K562 (cell line): ENCODE results near the gene COX6A2. TPM values are rescaled to one million over a fixed set of nuclear protein-coding genes. Genes with fewer than 3 reads are reported as not detected.

Experiments
- CBFA2T2 ChIP-seq: fragments of 450-650 bp; conservative IDR thresholded peaks from 2 replicates; pipeline ENCODE4 v1.6.1; 2017; ENCODE audit warnings: mild to moderate bottlenecking
- CHD2 ChIP-seq: IDR thresholded peaks from 2 replicates; pipeline ENCODE4 v1.6.1; 2011; ENCODE audit warnings: low read depth, low read length
- CTBP1 ChIP-seq: fragments of 450-650 bp; IDR thresholded peaks from 2 replicates; pipeline ENCODE4 v1.6.1; 2016; ENCODE audit warnings: borderline replicate concordance
- JUN ChIP-seq, 2 experiments: sonication (generic) in 1 of 2; formaldehyde crosslinking in 1 of 2; IDR thresholded peaks; 2 replicates each; pipeline versions ENCODE4 v1.6.1 to v1.8.0; 2012 to 2022; ENCODE audit warnings: borderline replicate concordance in 2 of 2, mild to moderate bottlenecking in 2 of 2, improper control_type of control experiment in 1 of 2, low read depth in 1 of 2, low read length in 1 of 2, missing genetic modification reagents in 1 of 2
- MEF2A ChIP-seq: IDR thresholded peaks from 2 replicates; pipeline ENCODE4 v1.6.1; 2011; ENCODE audit warnings: low read depth, mild to moderate bottlenecking, low read length, moderate library complexity; ENCODE audit not compliant: control insufficient read depth
- MGA ChIP-seq: fragments of 450-650 bp; IDR thresholded peaks from 2 replicates; pipeline ENCODE4 v1.6.1; 2016; ENCODE audit warnings: mild to moderate bottlenecking, moderate library complexity
- MYC ChIP-seq, 2 experiments: fragments of 250-450 bp in 1 of 2; sonication (Bioruptor Pico) in 1 of 2; IDR thresholded peaks; 2 replicates each; pipeline versions ENCODE4 v1.5.1 to v1.6.1; 2012 to 2021; ENCODE audit warnings: low read depth in 2 of 2, borderline replicate concordance in 1 of 2, improper control_type of control experiment in 1 of 2, low read length in 1 of 2, mild to moderate bottlenecking in 1 of 2, moderate library complexity in 1 of 2
- POLR2AphosphoS2 ChIP-seq: IDR thresholded peaks from 2 replicates; pipeline ENCODE4 v1.6.1; 2012; ENCODE audit warnings: low read length, improper control_type of control experiment
- RAD21 ChIP-seq, 2 experiments: fragments of 250-450 bp in 1 of 2; fragments of 450-650 bp in 1 of 2; sonication (Bioruptor Pico) in 1 of 2; formaldehyde crosslinking in 1 of 2; IDR thresholded peaks in 1 of 2; conservative IDR thresholded peaks in 1 of 2; 2 replicates each; pipeline versions ENCODE4 v1.4.0 to v1.8.0; 2020 to 2022; ENCODE audit warnings: mild to moderate bottlenecking in 2 of 2, moderate library complexity in 1 of 2
- RBM25 ChIP-seq: fragments of 200-400 bp; formaldehyde crosslinking; IDR thresholded peaks from 2 replicates; pipeline ENCODE4 v1.6.1; 2018; ENCODE audit warnings: low read length, low read depth, moderate library complexity; ENCODE audit not compliant: severe bottlenecking
- SAP30 ChIP-seq: fragments of 200-600 bp; sonication (generic); IDR thresholded peaks from 2 replicates; pipeline ENCODE4 v1.6.1; 2012; ENCODE audit warnings: borderline replicate concordance, low read depth, mild to moderate bottlenecking, moderate library complexity, low read length, control low read depth, inconsistent platforms; ENCODE audit not compliant: insufficient read depth, poor library complexity, severe bottlenecking
- SOX6 ChIP-seq: fragments of 450-650 bp; IDR thresholded peaks from 2 replicates; pipeline ENCODE4 v1.6.1; 2014; ENCODE audit warnings: mild to moderate bottlenecking
- STAG1 ChIP-seq: sonication (generic); formaldehyde crosslinking; IDR thresholded peaks from 2 replicates; pipeline ENCODE4 v1.5.0; 2020; ENCODE audit warnings: missing genetic modification reagents, borderline replicate concordance
- ZNF75A ChIP-seq: fragments of 450-650 bp; formaldehyde crosslinking; IDR thresholded peaks from 2 replicates; pipeline ENCODE4 v1.4.0; 2020; ENCODE audit warnings: mild to moderate bottlenecking
- polyA plus RNA-seq, 8 experiments: library from polyadenylated mRNA; depleted of rRNA in 4 of 8; stranded (reverse) in 5 of 8; unstranded in 3 of 8; fragments of >200 nt; fragmentation: Nextera tagmentation in 2 of 8; fragmentation: Illumina TruSeq in 1 of 8; extraction: Ambion mirVana in 2 of 8; extraction: Trizol in 1 of 8; gene quantifications; 2 replicates each; pipeline versions ENCODE4 v1.2.1 to v1.2.3, GENCODE V29; 2011 to 2014; ENCODE audit warnings: inconsistent platforms in 1 of 8, missing spikeins in 1 of 8
- total RNA-seq, 7 experiments: library from RNA; depleted of rRNA in 6 of 7; stranded (reverse); fragments of >200 nt in 6 of 7; fragmentation: Illumina TruSeq in 2 of 7; extraction: Trizol in 2 of 7; gene quantifications; 2 replicates each; pipeline versions ENCODE4 v1.2.1 to v1.2.3, GENCODE V29; 2011 to 2021; ENCODE audit warnings: low replicate concordance in 1 of 7

The COX6A2 gene
- total and polyA plus RNA-seq, 9 of the 15 experiments (the other 6 are each of a cell fraction or from before 2014, with no cell fraction given) = not detected

DNA sequence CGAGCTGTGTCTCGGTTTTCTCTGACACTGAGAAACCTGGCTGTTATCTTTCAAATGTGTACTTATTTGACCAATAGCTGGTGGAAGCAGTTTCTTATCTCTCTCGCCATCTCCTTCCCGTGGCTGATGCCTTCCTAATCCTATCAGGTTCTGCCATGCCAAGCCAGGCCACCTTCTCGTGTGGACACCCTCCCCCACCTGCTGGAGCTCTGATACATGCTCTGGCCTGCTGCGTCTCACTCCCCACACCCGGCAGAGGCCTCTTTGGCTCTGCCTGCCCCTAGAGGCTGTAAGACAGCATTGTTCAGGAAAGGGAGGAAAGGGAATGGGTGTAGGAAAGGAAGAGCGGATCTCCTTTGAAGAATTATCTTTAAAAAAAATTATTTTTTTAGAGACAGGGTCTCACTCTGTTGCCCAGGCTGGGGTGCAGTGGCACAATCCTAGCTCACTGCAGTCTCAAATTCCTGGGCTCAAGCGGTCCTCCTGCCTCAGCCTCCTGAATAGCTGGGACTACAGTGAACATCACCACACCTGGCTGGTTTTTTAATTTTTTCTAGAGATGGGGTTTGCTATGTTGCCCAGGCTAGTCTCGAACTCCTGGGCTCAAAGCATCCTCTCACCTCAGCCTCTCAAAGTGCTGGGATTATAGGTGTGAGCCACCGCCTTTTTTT lies 23.7 kb upstream of the COX6A2 start (continued):
- TF ChIP-seq SAP30 (no peak), MEF2A (no peak), CHD2 (0 out of 2 replicates have a peak, but pooled peaks have one; percentile 36), ZNF75A (no peak), CTBP1 (peak; percentile 74; the same call in 1 of the 2 replicates), MYC (IDR thresholded peaks at IDR 0.05; ENCODE audit: low read depth, low read length) (peak; percentile 70), MYC (CRISPR knock-in tag; IDR thresholded peaks at IDR 0.05; ENCODE audit: borderline replicate concordance, low read depth) (no peak), POLR2AphosphoS2 (no peak), STAG1 (CRISPR knock-in tag) (no peak; the same call in 1 of the 2 replicates), SOX6 (0 out of 2 replicates have a peak, but pooled peaks have one; percentile 11), RBM25 (peak; percentile 11), JUN (IDR thresholded peaks at IDR 0.05; ENCODE audit: borderline replicate concordance, low read depth, low read length) (0 out of 2 replicates have a peak, but pooled peaks have one; percentile 35), JUN (CRISPR knock-in tag; IDR thresholded peaks at IDR 0.05; ENCODE audit: borderline replicate concordance) (no peak), CBFA2T2 (0 out of 2 replicates have a peak, but pooled peaks have one; percentile 8), RAD21 (CRISPR knock-in tag; conservative IDR thresholded peaks at IDR 0.05 in 1 of 2, IDR thresholded peaks at IDR 0.05 in 1 of 2) (peak; percentile 12 to 58; a peak in 2 of 4 replicates), MGA (peak; percentile 44; the same call in 1 of the 2 replicates)
